HepG2 (cell line): ENCODE results near the gene EIF4G1. TPM values are rescaled to one million over a fixed set of nuclear protein-coding genes. Genes with fewer than 3 reads are reported as not detected.

ENCODE experiments used
- ATF4 ChIP-seq, 2 experiments: fragments of 450-650 bp in 1 of 2; sonication (generic) in 1 of 2; formaldehyde crosslinking; IDR thresholded peaks; 2 replicates each; pipeline versions ENCODE4 v1.5.0 to v1.8.0; 2020 to 2022; ENCODE audit warnings: mild to moderate bottlenecking in 1 of 2, missing genetic modification reagents in 1 of 2
- ATF5 ChIP-seq: sonication (generic); formaldehyde crosslinking; IDR thresholded peaks from 2 replicates; pipeline ENCODE4 v1.4.0; 2020; ENCODE audit warnings: mild to moderate bottlenecking, low read depth, missing genetic modification reagents
- ATF6 ChIP-seq: sonication (generic); formaldehyde crosslinking; conservative IDR thresholded peaks from 2 replicates; pipeline ENCODE4 v1.4.0; 2020; ENCODE audit warnings: missing genetic modification reagents
- ATF7-NPFF ChIP-seq: sonication (generic); formaldehyde crosslinking; IDR thresholded peaks from 2 replicates; pipeline ENCODE4 v1.8.1; 2023; ENCODE audit warnings: mild to moderate bottlenecking, low read depth, missing genetic modification reagents, moderate library complexity
- CHD2 ChIP-seq: IDR thresholded peaks from 2 replicates; pipeline ENCODE4 v1.6.1; 2011; ENCODE audit warnings: low read depth, low read length, improper control_type of control experiment
- HNRNPL ChIP-seq: fragments of 200-400 bp; formaldehyde crosslinking; IDR thresholded peaks from 2 replicates; pipeline ENCODE4 v1.6.1; 2017; ENCODE audit warnings: mild to moderate bottlenecking, low read depth, low read length
- MAF1 ChIP-seq: sonication (generic); formaldehyde crosslinking; IDR thresholded peaks from 2 replicates; pipeline ENCODE4 v1.5.0; 2020; ENCODE audit warnings: missing genetic modification reagents, borderline replicate concordance
- MAFK ChIP-seq, 2 experiments: IDR thresholded peaks in 1 of 2; conservative IDR thresholded peaks in 1 of 2; 2 replicates each; pipeline ENCODE4 v1.6.1; 2011; ENCODE audit warnings: improper control_type of control experiment in 2 of 2, low read length in 2 of 2
- MTA3 ChIP-seq: sonication (generic); formaldehyde crosslinking; IDR thresholded peaks from 2 replicates; pipeline ENCODE4 v1.4.0; 2020; ENCODE audit warnings: missing genetic modification reagents
- RBM39 ChIP-seq: fragments of 200-400 bp; formaldehyde crosslinking; IDR thresholded peaks from one replicate; pipeline ENCODE4 v1.6.1; 2018; ENCODE audit warnings: antibody characterized with exemption, mild to moderate bottlenecking, low read depth, low read length; ENCODE audit not compliant: poor library complexity, severe bottlenecking
- REST ChIP-seq, 2 experiments: IDR thresholded peaks; 2 replicates each; pipeline ENCODE4 v1.6.1; 2011 to 2012; ENCODE audit warnings: low read length in 2 of 2, borderline replicate concordance in 1 of 2, low read depth in 1 of 2, mild to moderate bottlenecking in 1 of 2, moderate library complexity in 1 of 2
- SPEN ChIP-seq: sonication (generic); formaldehyde crosslinking; IDR thresholded peaks from 2 replicates; pipeline ENCODE4 v1.5.1; 2020; ENCODE audit warnings: low read depth, mild to moderate bottlenecking, missing genetic modification reagents
- TERF1 ChIP-seq: sonication (generic); formaldehyde crosslinking; IDR thresholded peaks from 2 replicates; pipeline ENCODE4 v1.8.0; 2022; ENCODE audit warnings: mild to moderate bottlenecking, missing genetic modification reagents, moderate library complexity
- ZFP1 ChIP-seq: IDR thresholded peaks from 2 replicates; pipeline ENCODE4 v1.6.1; 2016
- ZNF33A ChIP-seq: sonication (generic); formaldehyde crosslinking; IDR thresholded peaks from 2 replicates; pipeline ENCODE4 v1.5.1; 2020; ENCODE audit warnings: missing genetic modification reagents, mild to moderate bottlenecking, moderate library complexity, borderline replicate concordance
- ZNF569 ChIP-seq: sonication (generic); formaldehyde crosslinking; IDR thresholded peaks from 2 replicates; pipeline ENCODE4 v1.5.0; 2020; ENCODE audit warnings: mild to moderate bottlenecking, missing genetic modification reagents, moderate library complexity, borderline replicate concordance
- polyA plus RNA-seq, 8 experiments: library from polyadenylated mRNA; depleted of rRNA in 3 of 8; stranded (reverse) in 7 of 8; unstranded in 1 of 8; fragments of >200 nt; fragmentation: Illumina TruSeq in 4 of 8; extraction: Trizol in 4 of 8; gene quantifications; 2 replicates each; pipeline versions ENCODE4 v1.2.1 to v1.2.3, GENCODE V29; 2011 to 2016; ENCODE audit warnings: low read depth in 4 of 8, missing spikeins in 1 of 8, mixed read lengths in 1 of 8; ENCODE audit not compliant: insufficient read depth in 1 of 8
- total RNA-seq, 5 experiments: library from RNA; depleted of rRNA; stranded (reverse); fragments of >200 nt; fragmentation: Illumina TruSeq; extraction: Trizol; gene quantifications; 2 replicates each; pipeline ENCODE4 v1.2.3, GENCODE V29; 2016; ENCODE audit warnings: low read depth in 1 of 5

EIF4G1 gene
- total and polyA plus RNA-seq, 2 of the 13 experiments (the other 11 are each of a cell fraction or from before 2014, with no cell fraction given): 208 to 213 TPM

- TF ChIP-seq REST (IDR thresholded peaks at IDR 0.05; ENCODE audit: borderline replicate concordance in 1 of 2, low read depth in 1 of 2, low read length in 2 of 2) (peak in 1 of 2 experiments; percentile 62; a peak in 2 of 4 replicates), ZFP1 (CRISPR knock-in tag) (0 out of 2 replicates have a peak, but pooled peaks have one; percentile 22), CHD2 (peak; percentile 94), ZNF569 (CRISPR knock-in tag) (no peak), TERF1 (CRISPR knock-in tag) (no peak), SPEN (CRISPR knock-in tag) (peak; percentile 90), MAF1 (CRISPR knock-in tag) (0 out of 2 replicates have a peak, but pooled peaks have one; percentile 38), MAFK (conservative IDR thresholded peaks at IDR 0.05 in 1 of 2, IDR thresholded peaks at IDR 0.05 in 1 of 2; ENCODE audit: low read length in 2 of 2) (no peak), RBM39 (no peak), ZNF33A (CRISPR knock-in tag) (0 out of 2 replicates have a peak, but pooled peaks have one; percentile 58), MTA3 (no peak), ATF5 (CRISPR knock-in tag) (no peak), ATF7-NPFF (CRISPR knock-in tag) (no peak; the same call in 1 of the 2 replicates), HNRNPL (no peak), ATF4 (CRISPR knock-in tag; IDR thresholded peaks at IDR 0.05) (no peak; a peak in 1 of 4 replicates), ATF6 (CRISPR knock-in tag) (0 out of 2 replicates have a peak, but pooled peaks have one; percentile 80)
These were observed 15.5 kb upstream of the EIF4G1 start, which contains the start of gene PSMD2 (continued) for GRCh38 chr3:184298759-184299487.
